ENCODE data around the gene MAPK1IP1L.
"Not testable (repeated sequence)": the region's sequence is repeated elsewhere in the genome, so short reads cannot be mapped to it uniquely, and the experiment has no call there.

MAPK1IP1L gene

GRCh38 chr14:55051423-55052268 is at the start of gene MAPK1IP1L:
TSS of gene MAPK1IP1L (plus strand) at chr14:55051647. CDS start at chr14:55061684, 10,037 bp downstream.
- DNase-seq: peak; percentile 95

GRCh38 chr14:55005071-55005470 is 46.4 kb upstream of the MAPK1IP1L start:
- DNase-seq: no peak

DNA sequence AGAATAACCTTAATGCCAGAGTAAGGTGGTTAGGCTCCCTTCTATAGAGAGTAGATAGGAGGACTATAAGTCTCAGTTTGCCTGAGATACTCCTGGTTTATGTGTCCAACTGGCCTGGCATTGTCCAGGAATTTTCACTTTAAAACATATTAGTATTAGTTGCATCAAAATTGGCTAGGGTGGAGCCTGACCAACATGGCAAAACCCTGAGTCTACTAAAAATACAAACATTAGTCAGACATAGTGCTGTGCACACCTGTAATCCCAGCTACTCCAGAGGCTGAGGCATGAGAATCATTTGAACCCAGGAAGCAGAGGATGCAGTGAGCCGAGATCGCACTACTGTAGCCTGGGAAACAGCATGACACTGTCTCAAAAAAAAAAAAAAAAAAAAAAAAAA is 36.4 kb upstream of the MAPK1IP1L start:
- no peak for DNase-seq

GRCh38 chr14:55019968-55020554 is 31.4 kb upstream of the MAPK1IP1L start:
- DNase-seq: no peak

DNA sequence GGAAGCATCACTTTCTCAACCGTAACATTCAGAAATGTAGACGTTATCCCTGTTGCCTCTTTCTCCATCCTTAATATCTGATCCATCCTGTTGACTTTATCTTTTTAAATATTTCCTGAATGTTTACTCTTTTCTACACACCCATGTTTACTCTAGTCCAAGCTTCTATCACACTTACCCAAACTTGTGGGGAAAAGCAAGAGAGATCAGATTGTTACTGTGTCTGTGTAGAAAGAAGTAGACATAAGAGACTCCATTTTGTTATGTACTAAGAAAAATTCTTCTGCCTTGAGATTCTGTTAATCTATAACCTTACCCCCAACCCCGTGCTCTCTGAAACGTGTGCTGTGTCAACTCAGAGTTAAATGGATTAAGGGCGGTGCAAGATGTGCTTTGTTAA is 27.1 kb upstream of the MAPK1IP1L start:
- DNase-seq: not testable (repeated sequence)

GRCh38 chr14:55025948-55026347 is 25.5 kb upstream of the MAPK1IP1L start:
- no peak for DNase-seq

DNA sequence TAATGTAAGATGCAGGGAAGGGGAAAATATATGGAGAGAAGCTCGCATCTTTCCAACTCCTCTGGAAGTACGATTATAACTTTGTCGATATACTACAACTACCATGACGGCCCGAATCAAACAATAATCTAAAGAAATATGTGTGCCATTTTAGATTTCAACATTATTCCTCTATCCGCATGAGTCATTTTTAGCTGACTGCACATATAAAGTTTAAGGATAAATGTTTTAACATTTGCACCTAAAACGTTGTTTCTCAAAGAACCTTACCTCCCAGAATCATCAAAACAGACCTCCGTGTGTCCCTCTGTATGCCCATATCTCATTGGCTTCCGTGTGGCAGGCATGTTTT is 25.0 kb upstream of the MAPK1IP1L start:
- DNase-seq: no peak

- DNase-seq: peak; percentile 98
Measured at GRCh38 chr14:55026793-55027561, 24.5 kb upstream of the MAPK1IP1L start, which contains the start of the genes SOCS4 and WDHD1. TSS of gene SOCS4 (plus strand) at chr14:55027236. CDS start at chr14:55043042, 15,806 bp downstream. TSS of gene WDHD1 (minus strand) at chr14:55027099. CDS start at chr14:55026787, 312 bp downstream.

DNA sequence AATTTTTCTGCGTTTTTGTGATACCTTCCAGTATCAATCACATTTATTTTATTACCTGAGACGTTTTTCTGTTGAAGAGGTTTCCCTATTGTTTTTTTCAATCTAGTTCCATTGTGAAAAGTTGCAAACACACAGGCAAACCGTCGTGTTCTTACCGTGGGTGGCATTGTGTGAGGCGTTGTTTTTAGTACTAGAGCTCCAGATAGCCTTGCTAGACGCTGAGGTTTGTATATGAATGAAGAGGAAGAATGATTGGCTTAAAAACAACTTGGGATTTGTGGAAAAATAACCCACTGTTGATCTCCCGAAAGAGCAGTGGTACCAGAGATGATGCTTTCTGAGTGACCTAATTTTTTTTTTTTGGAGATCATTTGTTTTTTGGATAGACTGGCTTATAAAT is 23.4 kb upstream of the MAPK1IP1L start:
- no peak for DNase-seq

DNA sequence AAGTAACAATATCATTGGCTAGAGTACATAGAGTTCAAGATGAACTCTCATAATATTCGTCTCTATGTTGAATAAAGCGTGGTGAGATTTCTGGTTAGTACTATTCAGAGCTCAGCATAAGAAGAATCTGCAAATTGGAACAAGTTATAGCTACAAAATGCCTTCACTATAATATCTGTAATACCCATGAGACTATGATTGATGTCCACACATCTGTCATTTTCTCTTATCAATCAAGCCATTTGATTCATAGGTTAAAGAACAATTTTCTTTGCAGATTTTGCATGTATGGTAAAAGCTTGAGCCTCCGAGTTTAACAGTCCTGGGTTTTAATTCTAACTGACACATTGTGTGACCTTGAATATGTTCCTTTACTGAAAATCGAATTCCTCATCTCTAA is 23.0 kb upstream of the MAPK1IP1L start:
- DNase-seq: no peak

DNA sequence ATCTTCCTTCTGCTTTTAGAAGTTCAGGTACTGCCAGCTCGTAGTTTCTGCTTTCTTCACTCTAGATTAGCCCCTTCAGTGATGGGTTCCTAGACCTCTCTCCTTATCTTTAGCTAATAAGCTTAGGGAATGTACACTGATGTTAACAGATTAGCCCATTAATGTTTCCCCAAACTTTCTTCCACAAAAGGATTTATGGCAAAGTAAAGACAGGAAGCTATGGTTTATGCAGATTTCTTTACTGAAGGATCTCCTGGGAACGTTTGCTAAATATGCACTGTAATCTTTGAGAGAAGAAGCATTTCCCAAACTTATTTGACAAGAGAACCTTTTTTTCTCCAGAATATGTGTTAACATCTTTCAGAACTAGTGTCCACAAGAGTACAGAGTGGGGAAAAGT is 20.3 kb upstream of the MAPK1IP1L start:
- DNase-seq: no peak

DNA sequence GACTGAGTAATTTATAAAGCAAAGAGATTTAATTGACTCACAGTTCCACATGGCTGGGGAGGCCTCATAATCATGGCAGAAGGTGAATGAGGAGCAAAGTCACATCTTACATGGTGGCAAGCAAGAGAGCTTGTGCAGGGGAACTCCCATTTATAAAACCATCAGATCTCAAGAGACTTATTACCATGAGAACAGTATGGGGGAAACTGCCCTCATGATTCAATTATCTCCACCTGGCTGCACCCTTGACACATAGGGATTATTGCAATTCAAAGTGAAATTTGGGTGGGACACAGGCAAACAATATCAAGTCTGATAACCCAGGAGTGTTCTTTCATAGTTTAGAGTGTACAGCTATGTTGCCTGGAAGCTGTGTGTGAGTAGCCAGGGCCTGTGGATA is 13.5 kb upstream of the MAPK1IP1L start:
- not testable (repeated sequence) for DNase-seq

DNA sequence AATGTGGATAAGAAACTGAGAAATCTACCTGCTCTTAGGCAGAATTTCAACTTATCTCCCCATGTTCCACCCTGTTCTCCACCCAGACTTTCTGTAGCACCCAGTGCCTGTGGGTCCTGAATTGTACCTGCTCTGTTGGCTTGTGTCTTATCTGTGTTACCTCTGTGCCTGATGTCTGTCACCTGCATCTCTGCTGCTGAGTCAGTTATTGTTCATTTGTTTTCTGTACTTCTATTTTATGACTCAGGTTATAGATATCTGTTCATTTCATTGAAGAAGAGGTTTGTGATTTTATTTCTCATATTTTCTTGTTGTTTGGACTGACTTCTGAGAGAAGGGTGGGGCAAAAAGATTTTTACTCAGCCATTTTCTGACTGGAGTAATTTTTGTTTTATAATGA is 12.7 kb upstream of the MAPK1IP1L start:
- no peak for DNase-seq

- DNase-seq: no peak
Measured at GRCh38 chr14:55043528-55043927, 7.9 kb upstream of the MAPK1IP1L start.

DNA sequence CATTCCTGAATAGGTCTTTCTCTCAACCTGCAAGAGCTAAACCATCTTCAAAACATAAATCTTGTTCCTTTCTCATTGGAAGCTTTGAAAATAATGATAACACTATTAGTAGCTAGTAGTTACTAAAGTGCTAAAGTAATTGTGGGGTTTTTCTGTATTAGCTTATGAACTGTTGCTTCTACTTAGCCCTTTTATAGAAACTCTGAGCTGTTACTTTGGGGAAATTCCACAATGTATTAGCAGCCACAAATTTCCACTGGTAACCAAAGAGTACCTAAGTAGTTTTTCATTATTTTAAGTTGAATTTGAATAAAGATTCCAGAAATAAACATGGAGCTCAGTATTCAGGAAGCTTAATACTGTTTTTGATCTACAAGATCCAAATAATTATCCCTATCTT is 6.4 kb upstream of the MAPK1IP1L start:
- no peak for DNase-seq

- no peak for DNase-seq
Measured at GRCh38 chr14:55047301-55048053, 4.0 kb upstream of the MAPK1IP1L start.

GRCh38 chr14:55048900-55049436 is 2.5 kb upstream of the MAPK1IP1L start:
- DNase-seq: no peak

DNA sequence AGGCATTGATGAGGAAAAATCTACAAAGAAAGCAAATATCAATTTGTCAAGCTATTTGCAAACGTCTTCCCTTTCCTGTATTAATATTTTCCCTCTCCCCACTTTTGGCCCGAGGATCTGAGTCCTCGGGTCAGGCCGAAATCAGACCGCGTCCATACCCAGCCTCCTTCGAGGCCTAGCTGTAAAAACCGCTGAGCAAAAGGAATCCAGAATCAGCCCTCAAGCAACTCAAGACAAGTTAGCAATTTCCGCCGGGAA is 353 bp upstream of the MAPK1IP1L start:
- DNase-seq: no peak

DNA sequence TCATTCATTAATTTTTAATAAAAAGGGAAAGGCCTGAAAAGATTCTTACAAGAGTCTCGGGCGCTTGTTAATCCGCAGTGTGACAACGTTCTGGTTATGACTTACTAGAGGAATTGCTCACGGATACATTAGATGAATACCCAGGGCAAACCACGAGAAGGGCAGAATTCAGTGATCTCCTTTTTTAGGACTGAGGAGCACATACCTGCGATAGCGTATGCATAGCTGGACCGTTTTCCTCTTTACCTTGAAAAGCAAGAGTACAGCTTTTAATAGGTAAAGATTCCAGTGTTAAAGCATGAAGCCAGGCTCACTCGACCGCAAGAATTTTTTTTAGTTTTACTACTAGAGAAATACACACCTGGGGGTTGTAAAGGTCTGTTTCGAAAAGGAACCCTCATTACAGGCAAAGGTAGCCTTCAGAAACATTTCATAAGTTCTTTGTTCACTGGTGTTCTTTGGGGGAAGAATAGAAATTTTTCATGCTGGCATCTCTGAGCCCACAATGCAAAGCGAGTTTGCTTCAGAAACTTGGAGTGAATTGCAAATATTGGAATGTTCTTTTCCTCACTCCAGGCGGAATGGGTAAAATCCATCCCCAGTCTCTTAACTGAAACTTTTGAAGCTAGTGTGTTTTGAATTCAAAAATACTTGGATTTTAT is 953 bp downstream of the MAPK1IP1L start:
- DNase-seq: peak; percentile 51

GRCh38 chr14:55053018-55053417 is 1.6 kb downstream of the MAPK1IP1L start:
- no peak for DNase-seq

GRCh38 chr14:55053500-55053899 is 2.1 kb downstream of the MAPK1IP1L start:
- no peak for DNase-seq

GRCh38 chr14:55054098-55054497 is 2.7 kb downstream of the MAPK1IP1L start:
- DNase-seq: no peak
